Activated naive CD8-positive, alpha-beta T cell treated with anti-CD3 and anti-CD28 coated beads for 36 hours (primary cell): ENCODE data around the gene TEF. TPM values are rescaled to one million over a fixed set of nuclear protein-coding genes. Genes with fewer than 3 reads are reported as not detected.
"Not testable (repeated sequence)": the region's sequence is repeated elsewhere in the genome, so short reads cannot be mapped to it uniquely, and the experiment has no call there.

Experiments
- DNase-seq: peaks from one replicate; pipeline ENCODE4 v3.0.0; 2021
- H3K27ac Mint-ChIP-seq: one replicate; pipeline ENCODE4 v1.8.0; 2022; ENCODE audit warnings: mild to moderate bottlenecking, moderate library complexity, mixed read lengths
- H3K27me3 Mint-ChIP-seq: one replicate; pipeline ENCODE4 v1.8.0; 2022; ENCODE audit warnings: mild to moderate bottlenecking, mixed read lengths
- H3K36me3 Mint-ChIP-seq: one replicate; pipeline ENCODE4 v1.8.0; 2021; ENCODE audit warnings: mild to moderate bottlenecking, mixed read lengths
- H3K4me1 Mint-ChIP-seq: one replicate; pipeline ENCODE4 v1.8.0; 2021; ENCODE audit warnings: mixed read lengths
- H3K4me3 Mint-ChIP-seq: one replicate; pipeline ENCODE4 v1.8.0; 2022; ENCODE audit warnings: mild to moderate bottlenecking, moderate library complexity, mixed read lengths
- H3K9me3 Mint-ChIP-seq: one replicate; pipeline ENCODE4 v1.8.0; 2022; ENCODE audit warnings: mixed read lengths
- total RNA-seq, 2 experiments: library from RNA; stranded (reverse); gene quantifications; one replicate each; pipeline ENCODE4 v1.2.3, GENCODE V29; 2021

TEF gene
- total RNA-seq, 2 experiments from 2014 or later, result 2.6 to 2.8 TPM

- Mint-ChIP-seq H3K27ac (peak overlapping the region; percentile 81), H3K4me3 (peak overlapping the region; percentile 40), H3K4me1 (peaks cover 29% of the 10 kb centered on the region), H3K27me3 (no peaks in the 10 kb centered on the region), H3K9me3 (no peaks in the 10 kb centered on the region), H3K36me3 (peaks cover 20% of the 10 kb centered on the region)
- no peak for DNase-seq
Measured at GRCh38 chr22:41411021-41411851, 29.5 kb downstream of the TEF start.

GRCh38 chr22:41415554-41415953 is 33.8 kb downstream of the TEF start:
- Mint-ChIP-seq H3K9me3 (no peaks in the 10 kb centered on the region), H3K27me3 (no peaks in the 10 kb centered on the region), H3K4me3 (peak overlapping the region; percentile 98), H3K36me3 (peaks cover 20% of the 10 kb centered on the region), H3K4me1 (peaks cover 31% of the 10 kb centered on the region), H3K27ac (peak overlapping the region; percentile 78)
- DNase-seq, result no peak

GRCh38 chr22:41417622-41418390 is 36.1 kb downstream of the TEF start:
- no peak overlapping the region for H3K27ac Mint-ChIP-seq
- peaks cover 20% of the 10 kb centered on the region for H3K36me3 Mint-ChIP-seq

GRCh38 chr22:41418717-41419116 is 37.0 kb downstream of the TEF start:
- no peaks in the 10 kb centered on the region for H3K27me3 Mint-ChIP-seq
- H3K4me1 Mint-ChIP-seq, result peaks cover 20% of the 10 kb centered on the region
- H3K36me3 Mint-ChIP-seq, result peaks cover 25% of the 10 kb centered on the region
- H3K27ac Mint-ChIP-seq, result no peak overlapping the region
- no peak for DNase-seq
- H3K9me3 Mint-ChIP-seq, result no peaks in the 10 kb centered on the region
- H3K4me3 Mint-ChIP-seq, result no peak overlapping the region

More at GRCh38 chr22:41417622-41418390, 36.1 kb downstream of the TEF start:
- Mint-ChIP-seq H3K4me3 (no peak overlapping the region), H3K27me3 (no peaks in the 10 kb centered on the region), H3K4me1 (peaks cover 20% of the 10 kb centered on the region), H3K9me3 (no peaks in the 10 kb centered on the region)
- DNase-seq, result no peak

GRCh38 chr22:41425660-41426365 is 44.1 kb downstream of the TEF start:
- H3K4me1 Mint-ChIP-seq, result peaks cover 12% of the 10 kb centered on the region
- H3K27ac Mint-ChIP-seq, result peak overlapping the region; percentile 78
- no peaks in the 10 kb centered on the region for H3K9me3 Mint-ChIP-seq
- no peak overlapping the region for H3K4me3 Mint-ChIP-seq
- DNase-seq, result peak; percentile 34
- H3K27me3 Mint-ChIP-seq, result no peaks in the 10 kb centered on the region
- peaks cover 22% of the 10 kb centered on the region for H3K36me3 Mint-ChIP-seq

- no peak for DNase-seq
- peaks cover 12% of the 10 kb centered on the region for H3K36me3 Mint-ChIP-seq
- H3K4me3 Mint-ChIP-seq, result no peak overlapping the region
- no peaks in the 10 kb centered on the region for H3K27me3 Mint-ChIP-seq
- H3K4me1 Mint-ChIP-seq, result peaks cover 10% of the 10 kb centered on the region
- H3K27ac Mint-ChIP-seq, result no peak overlapping the region
- no peaks in the 10 kb centered on the region for H3K9me3 Mint-ChIP-seq
Measured at GRCh38 chr22:41429232-41429950, 47.6 kb downstream of the TEF start.

GRCh38 chr22:41429951-41430332 is 48.2 kb downstream of the TEF start:
- H3K27ac Mint-ChIP-seq, result no peak overlapping the region
- H3K36me3 Mint-ChIP-seq, result peaks cover 12% of the 10 kb centered on the region
- H3K9me3 Mint-ChIP-seq, result no peaks in the 10 kb centered on the region
- H3K4me3 Mint-ChIP-seq, result no peak overlapping the region
- no peaks in the 10 kb centered on the region for H3K27me3 Mint-ChIP-seq
- H3K4me1 Mint-ChIP-seq, result peaks cover 10% of the 10 kb centered on the region
- no peak for DNase-seq

GRCh38 chr22:41431656-41432055 is 49.9 kb downstream of the TEF start:
- Mint-ChIP-seq H3K27me3 (no peaks in the 10 kb centered on the region), H3K4me1 (peaks cover 7% of the 10 kb centered on the region), H3K36me3 (peaks cover 6% of the 10 kb centered on the region), H3K4me3 (no peak overlapping the region), H3K9me3 (no peaks in the 10 kb centered on the region), H3K27ac (no peak overlapping the region)
- DNase-seq, result no peak

- not testable (repeated sequence) for H3K36me3 Mint-ChIP-seq, H3K4me3 Mint-ChIP-seq, H3K27me3 Mint-ChIP-seq, H3K27ac Mint-ChIP-seq, H3K9me3 Mint-ChIP-seq, H3K4me1 Mint-ChIP-seq, DNase-seq
Measured at GRCh38 chr22:41433480-41433879, 51.7 kb downstream of the TEF start.

- H3K9me3 Mint-ChIP-seq, H3K4me3 Mint-ChIP-seq, H3K27ac Mint-ChIP-seq, DNase-seq, H3K27me3 Mint-ChIP-seq, H3K4me1 Mint-ChIP-seq, H3K36me3 Mint-ChIP-seq: not testable (repeated sequence)
Measured at GRCh38 chr22:41434361-41435003, 52.7 kb downstream of the TEF start.

- Mint-ChIP-seq H3K9me3 (no peaks in the 10 kb centered on the region), H3K36me3 (peaks cover 4% of the 10 kb centered on the region), H3K4me3 (no peak overlapping the region), H3K27ac (no peak overlapping the region), H3K4me1 (peaks cover 8% of the 10 kb centered on the region), H3K27me3 (no peaks in the 10 kb centered on the region)
- DNase-seq, result no peak
Measured at GRCh38 chr22:41435560-41435959, 53.8 kb downstream of the TEF start.

GRCh38 chr22:41436322-41437113 is 54.8 kb downstream of the TEF start:
- peak overlapping the region; percentile 55 for H3K27ac Mint-ChIP-seq
- peaks cover 4% of the 10 kb centered on the region for H3K36me3 Mint-ChIP-seq
- H3K4me1 Mint-ChIP-seq, result peaks cover 10% of the 10 kb centered on the region
- no peak overlapping the region for H3K4me3 Mint-ChIP-seq
- no peak for DNase-seq
- no peaks in the 10 kb centered on the region for H3K9me3 Mint-ChIP-seq
- H3K27me3 Mint-ChIP-seq, result no peaks in the 10 kb centered on the region

GRCh38 chr22:41437198-41437597 is 55.5 kb downstream of the TEF start:
- peaks cover 2% of the 10 kb centered on the region for H3K36me3 Mint-ChIP-seq
- peaks cover 11% of the 10 kb centered on the region for H3K4me1 Mint-ChIP-seq
- no peaks in the 10 kb centered on the region for H3K9me3 Mint-ChIP-seq
- no peak for DNase-seq
- no peak overlapping the region for H3K4me3 Mint-ChIP-seq
- no peak overlapping the region for H3K27ac Mint-ChIP-seq
- no peaks in the 10 kb centered on the region for H3K27me3 Mint-ChIP-seq

GRCh38 chr22:41440511-41440910 is 58.8 kb downstream of the TEF start:
- Mint-ChIP-seq H3K36me3 (peaks cover 17% of the 10 kb centered on the region), H3K4me1 (peaks cover 15% of the 10 kb centered on the region)
- H3K9me3 Mint-ChIP-seq, H3K4me3 Mint-ChIP-seq, DNase-seq, H3K27me3 Mint-ChIP-seq, H3K27ac Mint-ChIP-seq: not testable (repeated sequence)
